Muscle of leg (tissue), 11 donors: ENCODE measurements around the gene LRRC28. TPM values are rescaled to one million over a fixed set of nuclear protein-coding genes. Genes with fewer than 3 reads are reported as not detected.

Experiments used
- DNase-seq: peaks from one replicate; pipeline ENCODE4 v3.0.0; 2013
- H3K27ac ChIP-seq: one replicate; pipeline ENCODE4 v1.5.1; 2013; ENCODE audit warnings: mild to moderate bottlenecking, low read length, control low read depth
- H3K27me3 ChIP-seq: one replicate; pipeline ENCODE4 v1.6.1; 2013; ENCODE audit warnings: low read length; ENCODE audit not compliant: control insufficient read depth, insufficient read depth
- H3K36me3 ChIP-seq: one replicate; pipeline ENCODE4 v1.6.1; 2013; ENCODE audit warnings: low read length; ENCODE audit not compliant: control insufficient read depth, insufficient read depth
- H3K4me1 ChIP-seq: one replicate; pipeline ENCODE4 v1.6.1; 2013; ENCODE audit warnings: low read length; ENCODE audit not compliant: control insufficient read depth, insufficient read depth
- H3K4me3 ChIP-seq: one replicate; pipeline ENCODE4 v1.5.1; 2013; ENCODE audit warnings: low read length, control low read depth
- H3K9me3 ChIP-seq: replicated peaks from 2 replicates; pipeline ENCODE4 v1.6.1; 2013; ENCODE audit warnings: low read depth, low read length; ENCODE audit not compliant: control insufficient read depth
- WGBS: methylation state at CpG from one replicate; pipeline ENCODE4 v1.1.5; 2013; ENCODE audit warnings: missing lambda C conversion rate; ENCODE audit not compliant: insufficient coverage; 5-methylcytosine and 5-hydroxymethylcytosine counted together
- polyA plus RNA-seq, 8 donors: library from polyadenylated mRNA; unstranded; fragments of 120-200 nt; gene quantifications; one replicate each; pipeline versions ENCODE4 v1.2.1 to v1.2.3, GENCODE V29; 2013; ENCODE audit warnings: inconsistent platforms in 1 of 8, low replicate concordance in 1 of 8; ENCODE audit not compliant: insufficient read length in 8 of 8, insufficient read depth in 1 of 8
- total RNA-seq: library from RNA; stranded (reverse); fragments of 120-200 nt; gene quantifications from one replicate; pipeline ENCODE4 v1.2.4, GENCODE V29; 2013

LRRC28 gene
- total and polyA plus RNA-seq, 9 donors, result 12.4 to 19.8 (median 17.6) TPM

- peaks cover 11% of the 10 kb centered on the region for H3K36me3 ChIP-seq
- no peaks in the 10 kb centered on the region for H3K27me3 ChIP-seq
- H3K9me3 ChIP-seq, result peaks cover 3% of the 10 kb centered on the region
- H3K4me3 ChIP-seq, result no peak overlapping the region
- no peaks in the 10 kb centered on the region for H3K4me1 ChIP-seq
- no peak for DNase-seq
- H3K27ac ChIP-seq, result no peak overlapping the region
These were observed 44.6 kb downstream of the LRRC28 start for GRCh38 chr15:99295840-99296239.

GRCh38 chr15:99296386-99296785 lies 45.1 kb downstream of the LRRC28 start:
- no CpG with 5 or more reads among the region's 2 CpGs for WGBS
- Histone ChIP-seq H3K27ac (no peak overlapping the region), H3K4me3 (no peak overlapping the region), H3K36me3 (peaks cover 11% of the 10 kb centered on the region), H3K4me1 (no peaks in the 10 kb centered on the region), H3K27me3 (no peaks in the 10 kb centered on the region), H3K9me3 (peaks cover 3% of the 10 kb centered on the region)
- no peak for DNase-seq

GRCh38 chr15:99303907-99304306 lies 52.6 kb downstream of the LRRC28 start:
- H3K27me3 ChIP-seq, result no peaks in the 10 kb centered on the region
- WGBS, result 60% methylated on average over 1 of the region's 4 CpGs
- no peaks in the 10 kb centered on the region for H3K36me3 ChIP-seq
- no peaks in the 10 kb centered on the region for H3K9me3 ChIP-seq
- no peak for DNase-seq
- H3K4me1 ChIP-seq, result peaks cover 7% of the 10 kb centered on the region
- H3K4me3 ChIP-seq, result no peak overlapping the region
- H3K27ac ChIP-seq, result no peak overlapping the region

GRCh38 chr15:99305761-99306505 lies 54.7 kb downstream of the LRRC28 start:
- peak; percentile 80 for DNase-seq
- Histone ChIP-seq H3K4me1 (peaks cover 7% of the 10 kb centered on the region), H3K36me3 (no peaks in the 10 kb centered on the region), H3K9me3 (no peaks in the 10 kb centered on the region), H3K27ac (no peak overlapping the region), H3K27me3 (no peaks in the 10 kb centered on the region), H3K4me3 (no peak overlapping the region)
- 20% methylated on average over 2 of the region's 8 CpGs for WGBS

GRCh38 chr15:99306694-99307338 lies 55.5 kb downstream of the LRRC28 start:
- no peaks in the 10 kb centered on the region for H3K9me3 ChIP-seq
- WGBS, result 38% methylated on average over 3 of the region's 8 CpGs
- H3K4me1 ChIP-seq, result peaks cover 7% of the 10 kb centered on the region
- peak; percentile 19 for DNase-seq
- H3K27ac ChIP-seq, result peak overlapping the region; percentile 60
- no peak overlapping the region for H3K4me3 ChIP-seq
- no peaks in the 10 kb centered on the region for H3K36me3 ChIP-seq
- H3K27me3 ChIP-seq, result no peaks in the 10 kb centered on the region

- no peak for DNase-seq
- peaks cover 6% of the 10 kb centered on the region for H3K9me3 ChIP-seq
- no peak overlapping the region for H3K4me3 ChIP-seq
- H3K36me3 ChIP-seq, result no peaks in the 10 kb centered on the region
- H3K27me3 ChIP-seq, result no peaks in the 10 kb centered on the region
- H3K4me1 ChIP-seq, result peaks cover 7% of the 10 kb centered on the region
- no peak overlapping the region for H3K27ac ChIP-seq
- 66% methylated on average over 5 of the region's 6 CpGs for WGBS
These were observed 56.5 kb downstream of the LRRC28 start for GRCh38 chr15:99307735-99308134.

GRCh38 chr15:99310745-99311144 lies 59.5 kb downstream of the LRRC28 start:
- WGBS, result 89% methylated on average over 3 of the region's 5 CpGs
- Histone ChIP-seq H3K36me3 (no peaks in the 10 kb centered on the region), H3K27ac (no peak overlapping the region), H3K9me3 (peaks cover 16% of the 10 kb centered on the region), H3K4me3 (no peak overlapping the region), H3K4me1 (peaks cover 7% of the 10 kb centered on the region), H3K27me3 (no peaks in the 10 kb centered on the region)
- DNase-seq, result no peak

GRCh38 chr15:99312228-99312627 lies 60.9 kb downstream of the LRRC28 start:
- no peak for DNase-seq
- H3K36me3 ChIP-seq, result no peaks in the 10 kb centered on the region
- WGBS, result no CpG with 5 or more reads among the region's 2 CpGs
- H3K27ac ChIP-seq, result no peak overlapping the region
- peaks cover 16% of the 10 kb centered on the region for H3K9me3 ChIP-seq
- no peaks in the 10 kb centered on the region for H3K27me3 ChIP-seq
- H3K4me3 ChIP-seq, result no peak overlapping the region
- H3K4me1 ChIP-seq, result no peaks in the 10 kb centered on the region

- H3K36me3 ChIP-seq, result no peaks in the 10 kb centered on the region
- no peak overlapping the region for H3K27ac ChIP-seq
- H3K4me1 ChIP-seq, result no peaks in the 10 kb centered on the region
- no CpG with 5 or more reads among the region's 3 CpGs for WGBS
- no peak overlapping the region for H3K4me3 ChIP-seq
- no peak for DNase-seq
- H3K9me3 ChIP-seq, result peaks cover 16% of the 10 kb centered on the region
- H3K27me3 ChIP-seq, result no peaks in the 10 kb centered on the region
These were observed 61.5 kb downstream of the LRRC28 start for GRCh38 chr15:99312794-99313193.

GRCh38 chr15:99315636-99316035 lies 64.4 kb downstream of the LRRC28 start:
- DNase-seq, result no peak
- Histone ChIP-seq H3K27me3 (no peaks in the 10 kb centered on the region), H3K27ac (no peak overlapping the region), H3K4me3 (no peak overlapping the region), H3K9me3 (peaks cover 16% of the 10 kb centered on the region), H3K36me3 (no peaks in the 10 kb centered on the region), H3K4me1 (no peaks in the 10 kb centered on the region)
- WGBS, result no CpG with 5 or more reads among the region's 2 CpGs
